Measurements from ENCODE around the gene TP53RK.

TP53RK gene

GRCh38 chr20:46666818-46667515 lies 22.3 kb downstream of the TP53RK start:
- no peak for TF ChIP-seq CTCF (conservative IDR thresholded peaks at IDR 0.05)
- TF ChIP-seq ZFX (IDR thresholded peaks at IDR 0.05) = no peak
- H3K27ac ChIP-seq = no peak overlapping the region

GRCh38 chr20:46666306-46666705 lies 22.9 kb downstream of the TP53RK start:
- no peak overlapping the region for H3K27ac ChIP-seq
- no peak for TF ChIP-seq CTCF (conservative IDR thresholded peaks at IDR 0.05)
- TF ChIP-seq ZFX (IDR thresholded peaks at IDR 0.05) = no peak

- TF ChIP-seq CTCF (conservative IDR thresholded peaks at IDR 0.05) (no peak), ZFX (IDR thresholded peaks at IDR 0.05) (no peak)
- no peak overlapping the region for H3K27ac ChIP-seq
Observed at GRCh38 chr20:46665602-46666001, 23.6 kb downstream of the TP53RK start.

GRCh38 chr20:46663531-46663930 lies 25.7 kb downstream of the TP53RK start:
- H3K27ac ChIP-seq = no peak overlapping the region
- no peak for TF ChIP-seq CTCF (conservative IDR thresholded peaks at IDR 0.05)
- no peak for TF ChIP-seq ZFX (IDR thresholded peaks at IDR 0.05)

- no peak overlapping the region for H3K27ac ChIP-seq
- TF ChIP-seq CTCF (conservative IDR thresholded peaks at IDR 0.05) (no peak), ZFX (IDR thresholded peaks at IDR 0.05) (no peak)
Observed at GRCh38 chr20:46661659-46662058, 27.6 kb downstream of the TP53RK start.

- no peak overlapping the region for H3K27ac ChIP-seq
- TF ChIP-seq ZFX (IDR thresholded peaks at IDR 0.05) (no peak), CTCF (conservative IDR thresholded peaks at IDR 0.05) (no peak)
Observed at GRCh38 chr20:46660487-46660886, 28.8 kb downstream of the TP53RK start.

GRCh38 chr20:46657618-46658017 lies 31.6 kb downstream of the TP53RK start:
- TF ChIP-seq CTCF (conservative IDR thresholded peaks at IDR 0.05) = no peak
- no peak overlapping the region for H3K27ac ChIP-seq
